Trophoblast cell (in vitro differentiated cells and primary cell): ENCODE measurements around the gene INPP5J.

Source experiments
- DNase-seq, 2 donors: peaks; one replicate each; pipeline ENCODE4 v3.0.0-alpha.2; 2016
- H2AFZ ChIP-seq: 2 replicates; pipeline ENCODE4 v1.6.1; 2013; ENCODE audit warnings: low read length, moderate library complexity, mild to moderate bottlenecking; ENCODE audit not compliant: insufficient read depth, poor library complexity
- H2AK5ac ChIP-seq: 2 replicates; pipeline ENCODE4 v1.6.1; 2013; ENCODE audit warnings: mild to moderate bottlenecking, low read length
- H2BK120ac ChIP-seq: 2 replicates; pipeline ENCODE4 v1.6.1; 2013; ENCODE audit warnings: low read length, mild to moderate bottlenecking, moderate library complexity; ENCODE audit not compliant: insufficient read depth, poor library complexity
- H2BK12ac ChIP-seq: 2 replicates; pipeline ENCODE4 v1.6.1; 2013; ENCODE audit warnings: mild to moderate bottlenecking, low read length, moderate library complexity
- H2BK5ac ChIP-seq: 2 replicates; pipeline ENCODE4 v1.6.1; 2013; ENCODE audit warnings: low read length, low read depth, moderate library complexity, mild to moderate bottlenecking; ENCODE audit not compliant: poor library complexity
- H3K14ac ChIP-seq: 2 replicates; pipeline ENCODE4 v1.6.1; 2013; ENCODE audit warnings: mild to moderate bottlenecking, low read length
- H3K18ac ChIP-seq: 2 replicates; pipeline ENCODE4 v1.6.1; 2013; ENCODE audit warnings: mild to moderate bottlenecking, low read length
- H3K23ac ChIP-seq: 2 replicates; pipeline ENCODE4 v1.6.1; 2013; ENCODE audit warnings: low read length
- H3K27ac ChIP-seq: 2 replicates; pipeline ENCODE4 v1.5.1; 2013; ENCODE audit warnings: low read depth, mild to moderate bottlenecking, inconsistent platforms, low read length, moderate library complexity
- H3K27me3 ChIP-seq: 2 replicates; pipeline ENCODE4 v1.6.1; 2013; ENCODE audit warnings: inconsistent platforms, mild to moderate bottlenecking, low read length, moderate library complexity; ENCODE audit not compliant: insufficient read depth
- H3K36me3 ChIP-seq, 2 experiments: 1 replicate in 1 of 2; 2 replicates in 1 of 2; pipeline ENCODE4 v1.6.1; 2013; ENCODE audit warnings: low read length in 2 of 2, mild to moderate bottlenecking in 2 of 2, moderate library complexity in 1 of 2; ENCODE audit not compliant: insufficient read depth in 2 of 2, control insufficient read depth in 1 of 2
- H3K4ac ChIP-seq: 2 replicates; pipeline ENCODE4 v1.6.1; 2013; ENCODE audit warnings: low read depth, mild to moderate bottlenecking, low read length, moderate library complexity
- H3K4me1 ChIP-seq, 2 experiments: 1 replicate in 1 of 2; 2 replicates in 1 of 2; pipeline ENCODE4 v1.6.1; 2013; ENCODE audit warnings: low read length in 2 of 2, mild to moderate bottlenecking in 2 of 2, moderate library complexity in 1 of 2; ENCODE audit not compliant: insufficient read depth in 2 of 2, control insufficient read depth in 1 of 2
- H3K4me2 ChIP-seq: 2 replicates; pipeline ENCODE4 v1.6.1; 2013; ENCODE audit warnings: inconsistent platforms, mild to moderate bottlenecking, low read length, moderate library complexity
- H3K4me3 ChIP-seq: 2 replicates; pipeline ENCODE4 v1.5.1; 2013; ENCODE audit warnings: mild to moderate bottlenecking, low read depth, low read length, inconsistent platforms
- H3K79me1 ChIP-seq: one replicate; pipeline ENCODE4 v1.6.1; 2013; ENCODE audit warnings: low read length
- H3K79me2 ChIP-seq: 2 replicates; pipeline ENCODE4 v1.6.1; 2013; ENCODE audit warnings: low read length, mild to moderate bottlenecking; ENCODE audit not compliant: control insufficient read depth, insufficient read depth, poor library complexity
- H3K9ac ChIP-seq: 2 replicates; pipeline ENCODE4 v1.6.1; 2013; ENCODE audit warnings: mild to moderate bottlenecking, low read length
- H3K9me3 ChIP-seq: 2 replicates; pipeline ENCODE4 v1.6.1; 2013; ENCODE audit warnings: low read depth, mild to moderate bottlenecking, control low read depth, inconsistent platforms, low read length; ENCODE audit not compliant: insufficient read depth
- H4K12ac ChIP-seq: 2 replicates; pipeline ENCODE4 v1.6.1; 2013; ENCODE audit warnings: low read depth, mild to moderate bottlenecking, low read length, moderate library complexity
- H4K8ac ChIP-seq: 2 replicates; pipeline ENCODE4 v1.6.1; 2013; ENCODE audit warnings: low read depth, mild to moderate bottlenecking, low read length, moderate library complexity
- H4K91ac ChIP-seq: one replicate; pipeline ENCODE4 v1.6.1; 2013; ENCODE audit warnings: low read depth, mild to moderate bottlenecking, low read length, moderate library complexity
- WGBS: extraction: QIAGEN DNeasy Blood & Tissue Kit; methylation state at CpG from one replicate; pipeline ENCODE4 v1.1.7; 2013; ENCODE audit warnings: missing lambda C conversion rate; ENCODE audit not compliant: insufficient read length, insufficient coverage; ENCODE audit errors: extremely low coverage; 5-methylcytosine and 5-hydroxymethylcytosine counted together

Gene INPP5J

GRCh38 chr22:31160328-31160978 lies 37.7 kb downstream of the INPP5J start:
- H2BK5ac ChIP-seq, result peak overlapping the region; percentile 4
- H3K27ac ChIP-seq, result no peak overlapping the region
- H3K4me3 ChIP-seq, result peak overlapping the region; percentile 73
- H3K9ac ChIP-seq, result peak overlapping the region; percentile 18
- H2BK12ac ChIP-seq, result no peak overlapping the region
- WGBS, result no CpG with 5 or more reads among the region's 32 CpGs
- H3K9me3 ChIP-seq, result no peaks in the 10 kb centered on the region
- peak overlapping the region; percentile 85 for H3K4me2 ChIP-seq
- H3K36me3 ChIP-seq, result peaks cover 3 to 9% of the 10 kb centered on the region in 2 experiments
- peak overlapping the region; percentile 44 for H3K4ac ChIP-seq
- H3K79me1 ChIP-seq, result peaks cover 6% of the 10 kb centered on the region
- peak overlapping the region; percentile 8 for H2AFZ ChIP-seq
- no peak overlapping the region for H3K23ac ChIP-seq
- H3K18ac ChIP-seq, result peak overlapping the region; percentile 71
- H3K4me1 ChIP-seq, result peaks cover 0 to 2% of the 10 kb centered on the region in 2 experiments
- no peaks in the 10 kb centered on the region for H3K27me3 ChIP-seq
- peak overlapping the region; percentile 41 for H4K91ac ChIP-seq
- peak overlapping the region; percentile 56 for H3K14ac ChIP-seq
- peak overlapping the region; percentile 58 for H4K8ac ChIP-seq
- peak in 1 of 2 donors; percentile 41 for DNase-seq
- no peak overlapping the region for H2AK5ac ChIP-seq
- peak overlapping the region; percentile 24 for H4K12ac ChIP-seq
- peaks cover 5% of the 10 kb centered on the region for H3K79me2 ChIP-seq
- H2BK120ac ChIP-seq, result no peak overlapping the region

GRCh38 chr22:31161386-31161785 lies 38.6 kb downstream of the INPP5J start:
- Histone ChIP-seq H4K8ac (no peak overlapping the region), H4K12ac (no peak overlapping the region), H3K4me1 (peaks cover 0 to 2% of the 10 kb centered on the region in 2 experiments), H3K18ac (no peak overlapping the region), H3K9ac (no peak overlapping the region), H2BK12ac (no peak overlapping the region), H3K4ac (no peak overlapping the region), H3K9me3 (no peaks in the 10 kb centered on the region), H3K36me3 (peaks cover 8 to 13% of the 10 kb centered on the region in 2 experiments), H2BK120ac (no peak overlapping the region), H3K27ac (no peak overlapping the region), H3K27me3 (no peaks in the 10 kb centered on the region), H3K14ac (no peak overlapping the region), H3K4me3 (no peak overlapping the region), H2AFZ (no peak overlapping the region), H3K23ac (no peak overlapping the region), H4K91ac (no peak overlapping the region), H3K4me2 (peak overlapping the region; percentile 85), H2BK5ac (no peak overlapping the region), H3K79me2 (peaks cover 7% of the 10 kb centered on the region), H3K79me1 (peaks cover 6% of the 10 kb centered on the region), H2AK5ac (no peak overlapping the region)
- DNase-seq, result no peak

DNA sequence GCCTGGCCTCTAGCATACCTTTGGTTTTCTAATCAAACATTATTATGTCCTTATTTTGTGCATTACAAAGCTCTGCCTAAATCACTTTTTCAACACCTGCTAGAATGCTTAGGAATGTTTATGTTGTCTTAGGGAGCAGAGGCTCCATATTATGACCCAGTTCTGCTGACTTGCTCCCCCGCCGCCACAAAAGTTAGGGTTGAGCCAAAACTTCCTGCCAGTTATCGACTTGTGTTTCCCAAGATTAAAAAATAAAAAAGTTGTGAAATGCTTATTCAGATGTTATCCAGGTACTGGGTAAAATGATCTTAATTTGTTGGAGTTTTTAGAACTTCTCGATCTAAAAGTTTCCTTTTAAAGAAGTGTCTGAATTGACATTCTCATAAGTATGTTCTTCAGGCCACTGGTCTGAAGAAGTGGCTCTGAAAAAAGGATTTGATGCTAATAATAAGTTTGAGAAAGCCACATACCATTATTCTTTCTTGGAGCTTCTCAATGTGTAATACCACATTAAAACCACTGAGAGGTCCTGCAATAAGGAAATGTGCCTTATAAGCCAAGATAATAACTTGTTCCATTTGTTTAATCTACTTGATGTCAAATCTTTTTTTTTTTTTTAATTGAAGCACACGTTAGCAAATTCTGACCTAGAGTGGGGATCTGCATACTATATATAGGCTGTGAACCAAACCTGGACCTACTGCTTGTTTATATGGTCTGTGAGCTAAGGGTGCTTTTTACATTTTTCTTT lies 39.4 kb downstream of the INPP5J start:
- H3K79me2 ChIP-seq, result peaks cover 7% of the 10 kb centered on the region
- no peak overlapping the region for H4K91ac ChIP-seq
- H3K9ac ChIP-seq, result no peak overlapping the region
- H3K23ac ChIP-seq, result no peak overlapping the region
- no peak overlapping the region for H4K8ac ChIP-seq
- H2AFZ ChIP-seq, result no peak overlapping the region
- H3K9me3 ChIP-seq, result no peaks in the 10 kb centered on the region
- no peak overlapping the region for H3K18ac ChIP-seq
- no peak overlapping the region for H3K27ac ChIP-seq
- peaks cover 8 to 13% of the 10 kb centered on the region in 2 experiments for H3K36me3 ChIP-seq
- H3K4ac ChIP-seq, result peak overlapping the region; percentile 66
- peaks cover 6% of the 10 kb centered on the region for H3K79me1 ChIP-seq
- H3K14ac ChIP-seq, result no peak overlapping the region
- H3K27me3 ChIP-seq, result no peaks in the 10 kb centered on the region
- no peak overlapping the region for H2AK5ac ChIP-seq
- H2BK12ac ChIP-seq, result no peak overlapping the region
- DNase-seq, result peak in 1 of 2 donors; percentile 21
- no CpG with 5 or more reads among the region's 5 CpGs for WGBS
- peaks cover 0 to 2% of the 10 kb centered on the region in 2 experiments for H3K4me1 ChIP-seq
- no peak overlapping the region for H2BK120ac ChIP-seq
- no peak overlapping the region for H3K4me3 ChIP-seq
- H4K12ac ChIP-seq, result no peak overlapping the region
- H2BK5ac ChIP-seq, result no peak overlapping the region
- H3K4me2 ChIP-seq, result no peak overlapping the region

- no peak overlapping the region for H3K18ac ChIP-seq
- H3K4me3 ChIP-seq, result no peak overlapping the region
- peaks cover 2 to 4% of the 10 kb centered on the region in 2 experiments for H3K4me1 ChIP-seq
- no peak overlapping the region for H3K4me2 ChIP-seq
- no peak overlapping the region for H3K27ac ChIP-seq
- no peak overlapping the region for H3K14ac ChIP-seq
- H3K27me3 ChIP-seq, result no peaks in the 10 kb centered on the region
- WGBS, result no CpG with 5 or more reads among the region's 4 CpGs
- H3K23ac ChIP-seq, result no peak overlapping the region
- no peak overlapping the region for H2BK120ac ChIP-seq
- no peak overlapping the region for H4K91ac ChIP-seq
- no peaks in the 10 kb centered on the region for H3K79me1 ChIP-seq
- no peak overlapping the region for H3K9ac ChIP-seq
- H2AK5ac ChIP-seq, result no peak overlapping the region
- H2BK5ac ChIP-seq, result no peak overlapping the region
- no peak overlapping the region for H2AFZ ChIP-seq
- peaks cover 4% of the 10 kb centered on the region in 2 experiments for H3K36me3 ChIP-seq
- H3K79me2 ChIP-seq, result no peaks in the 10 kb centered on the region
- H3K9me3 ChIP-seq, result no peaks in the 10 kb centered on the region
- no peak for DNase-seq
- H4K8ac ChIP-seq, result no peak overlapping the region
- no peak overlapping the region for H3K4ac ChIP-seq
- H4K12ac ChIP-seq, result no peak overlapping the region
- H2BK12ac ChIP-seq, result no peak overlapping the region
Measured at GRCh38 chr22:31170971-31171370, 48.2 kb downstream of the INPP5J start.
